Smooth muscle cell (in vitro differentiated cells): ENCODE data around the gene IPO4. TPM values are rescaled to one million over a fixed set of nuclear protein-coding genes. Genes with fewer than 3 reads are reported as not detected.

Source experiments
- DNase-seq: peaks from one replicate; lab custom pipeline; 2025; ENCODE audit not compliant: unreplicated experiment; lab: John Stamatoyannopoulos, UW
- H2AFZ ChIP-seq: fragments of 200-600 bp; sonication (generic); 2 replicates; pipeline ENCODE4 v1.6.0; 2016; ENCODE audit warnings: antibody characterized with exemption, low read depth, mild to moderate bottlenecking
- H3F3A ChIP-seq: fragments of 200-600 bp; sonication (generic); 2 replicates; pipeline ENCODE4 v1.6.0; 2017; ENCODE audit warnings: antibody characterized with exemption, low read depth
- H3K27ac ChIP-seq: fragments of 200-600 bp; sonication (generic); 2 replicates; pipeline ENCODE4 v1.5.1; 2016; ENCODE audit warnings: low read depth, mild to moderate bottlenecking
- H3K27me3 ChIP-seq: fragments of 200-600 bp; sonication (generic); 2 replicates; pipeline ENCODE4 v1.6.1; 2016; ENCODE audit warnings: low read depth, mild to moderate bottlenecking
- H3K36me3 ChIP-seq: fragments of 200-600 bp; sonication (generic); 2 replicates; pipeline ENCODE4 v1.5.1; 2016; ENCODE audit warnings: low read depth
- H3K4me1 ChIP-seq: fragments of 200-600 bp; sonication (generic); 2 replicates; pipeline ENCODE4 v1.5.1; 2016; ENCODE audit warnings: low read depth
- H3K4me2 ChIP-seq: fragments of 200-600 bp; sonication (generic); 2 replicates; pipeline ENCODE4 v1.6.0; 2016; ENCODE audit warnings: mild to moderate bottlenecking
- H3K4me3 ChIP-seq: fragments of 200-600 bp; sonication (generic); 2 replicates; pipeline ENCODE4 v1.5.1; 2016; ENCODE audit warnings: mild to moderate bottlenecking
- H3K79me2 ChIP-seq: fragments of 200-600 bp; sonication (generic); 2 replicates; pipeline ENCODE4 v1.6.0; 2016; ENCODE audit warnings: low read depth, mild to moderate bottlenecking
- H3K9ac ChIP-seq: fragments of 200-600 bp; sonication (generic); 2 replicates; pipeline ENCODE4 v1.6.0; 2016; ENCODE audit warnings: low read depth
- H3K9me3 ChIP-seq: fragments of 200-600 bp; sonication (generic); replicated peaks from 2 replicates; pipeline ENCODE4 v1.5.1; 2016; ENCODE audit warnings: low read depth
- H4K20me1 ChIP-seq: fragments of 200-600 bp; sonication (generic); 2 replicates; pipeline ENCODE4 v1.6.0; 2016; ENCODE audit warnings: low read depth
- WGBS: methylation state at CpG from one replicate; pipeline ENCODE4 v1.1.7; 2016; ENCODE audit warnings: low lambda C conversion rate; 5-methylcytosine and 5-hydroxymethylcytosine counted together
- polyA plus RNA-seq: library from polyadenylated mRNA; unstranded; fragments of >200 nt; fragmentation: Nextera tagmentation; extraction: Ambion mirVana; gene quantifications from 2 replicates; pipeline ENCODE4 v1.2.1, GENCODE V29; 2016
- total RNA-seq: library from RNA; depleted of rRNA; stranded (reverse); fragments of >200 nt; gene quantifications from 2 replicates; pipeline ENCODE4 v1.2.3, GENCODE V29; 2014
- TF ChIP-seq, protein P1 (sequence below): fragments of 200-600 bp; sonication (generic); IDR thresholded peaks from 2 replicates; pipeline ENCODE4 v1.5.1; 2017; ENCODE audit warnings: borderline replicate concordance, mild to moderate bottlenecking, antibody characterized with exemption; ENCODE audit not compliant: insufficient read depth, poor library complexity, severe bottlenecking

Gene IPO4
- total and polyA plus RNA-seq, 2 experiments from 2014 or later = 14.7 to 20.5 TPM

DNA sequence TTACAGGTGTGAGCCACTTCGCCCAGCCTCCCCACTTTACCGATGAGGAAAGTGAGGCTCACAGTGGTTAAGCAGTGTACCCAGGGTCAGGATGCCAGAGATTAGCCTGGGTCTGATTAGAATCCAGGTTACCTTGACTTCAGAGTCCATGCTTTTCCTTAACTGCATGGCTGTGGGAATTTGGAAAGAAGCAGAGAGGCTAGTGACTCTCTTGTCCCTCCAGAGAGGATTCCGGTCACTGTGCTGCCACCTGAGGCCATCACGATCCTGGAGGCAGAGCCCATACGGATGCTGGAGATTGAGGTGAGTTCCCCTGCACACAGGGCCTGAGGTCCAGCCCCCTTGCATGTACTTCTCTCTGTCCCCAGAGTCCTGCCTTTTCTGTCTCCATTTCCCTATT, 12.0 kb downstream of the IPO4 start:
- Histone ChIP-seq H3K36me3 (no peaks in the 10 kb centered on the region), H2AFZ (no peak overlapping the region), H4K20me1 (no peaks in the 10 kb centered on the region), H3K27ac (no peak overlapping the region), H3K79me2 (no peaks in the 10 kb centered on the region), H3K4me3 (no peak overlapping the region), H3K9ac (no peak overlapping the region), H3K27me3 (no peaks in the 10 kb centered on the region), H3K4me1 (peaks cover 6% of the 10 kb centered on the region), H3F3A (no peaks in the 10 kb centered on the region), H3K4me2 (no peak overlapping the region), H3K9me3 (no peaks in the 10 kb centered on the region)
- DNase-seq = no peak
- 99% methylated on average over 5 of the region's 5 CpGs for WGBS
- TF ChIP-seq, protein P1, sequence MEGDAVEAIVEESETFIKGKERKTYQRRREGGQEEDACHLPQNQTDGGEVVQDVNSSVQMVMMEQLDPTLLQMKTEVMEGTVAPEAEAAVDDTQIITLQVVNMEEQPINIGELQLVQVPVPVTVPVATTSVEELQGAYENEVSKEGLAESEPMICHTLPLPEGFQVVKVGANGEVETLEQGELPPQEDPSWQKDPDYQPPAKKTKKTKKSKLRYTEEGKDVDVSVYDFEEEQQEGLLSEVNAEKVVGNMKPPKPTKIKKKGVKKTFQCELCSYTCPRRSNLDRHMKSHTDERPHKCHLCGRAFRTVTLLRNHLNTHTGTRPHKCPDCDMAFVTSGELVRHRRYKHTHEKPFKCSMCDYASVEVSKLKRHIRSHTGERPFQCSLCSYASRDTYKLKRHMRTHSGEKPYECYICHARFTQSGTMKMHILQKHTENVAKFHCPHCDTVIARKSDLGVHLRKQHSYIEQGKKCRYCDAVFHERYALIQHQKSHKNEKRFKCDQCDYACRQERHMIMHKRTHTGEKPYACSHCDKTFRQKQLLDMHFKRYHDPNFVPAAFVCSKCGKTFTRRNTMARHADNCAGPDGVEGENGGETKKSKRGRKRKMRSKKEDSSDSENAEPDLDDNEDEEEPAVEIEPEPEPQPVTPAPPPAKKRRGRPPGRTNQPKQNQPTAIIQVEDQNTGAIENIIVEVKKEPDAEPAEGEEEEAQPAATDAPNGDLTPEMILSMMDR = no peak

DNA sequence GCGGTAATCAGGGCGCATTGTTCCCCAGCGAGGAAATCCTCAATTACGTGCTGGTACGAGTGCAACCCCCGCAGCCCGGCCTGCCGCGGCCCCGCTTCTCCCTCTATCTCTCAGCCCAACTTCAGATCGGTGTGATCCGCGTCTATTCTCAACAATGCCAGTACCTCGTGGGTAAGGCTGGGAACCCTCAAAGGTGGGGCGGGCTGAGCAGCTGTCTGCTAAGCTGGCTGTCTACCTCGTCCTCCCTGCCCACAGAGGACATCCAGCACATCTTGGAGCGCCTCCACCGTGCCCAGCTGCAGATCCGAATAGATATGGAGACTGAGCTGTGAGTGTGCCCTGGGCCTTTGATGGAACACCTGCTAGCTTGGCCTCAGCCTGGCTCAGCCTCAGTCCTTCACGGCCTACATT, 15.7 kb downstream of the IPO4 start:
- Histone ChIP-seq H4K20me1 (no peaks in the 10 kb centered on the region), H2AFZ (no peak overlapping the region), H3K79me2 (no peaks in the 10 kb centered on the region), H3K4me3 (peak overlapping the region; percentile 42), H3K9me3 (no peaks in the 10 kb centered on the region), H3K9ac (no peak overlapping the region), H3K4me2 (peak overlapping the region; percentile 86), H3K4me1 (peaks cover 10% of the 10 kb centered on the region), H3K27me3 (no peaks in the 10 kb centered on the region), H3F3A (no peaks in the 10 kb centered on the region), H3K36me3 (no peaks in the 10 kb centered on the region), H3K27ac (no peak overlapping the region)
- DNase-seq = no peak
- TF ChIP-seq, protein P1 = no peak
- WGBS = 79% methylated on average over 20 of the region's 20 CpGs

DNA sequence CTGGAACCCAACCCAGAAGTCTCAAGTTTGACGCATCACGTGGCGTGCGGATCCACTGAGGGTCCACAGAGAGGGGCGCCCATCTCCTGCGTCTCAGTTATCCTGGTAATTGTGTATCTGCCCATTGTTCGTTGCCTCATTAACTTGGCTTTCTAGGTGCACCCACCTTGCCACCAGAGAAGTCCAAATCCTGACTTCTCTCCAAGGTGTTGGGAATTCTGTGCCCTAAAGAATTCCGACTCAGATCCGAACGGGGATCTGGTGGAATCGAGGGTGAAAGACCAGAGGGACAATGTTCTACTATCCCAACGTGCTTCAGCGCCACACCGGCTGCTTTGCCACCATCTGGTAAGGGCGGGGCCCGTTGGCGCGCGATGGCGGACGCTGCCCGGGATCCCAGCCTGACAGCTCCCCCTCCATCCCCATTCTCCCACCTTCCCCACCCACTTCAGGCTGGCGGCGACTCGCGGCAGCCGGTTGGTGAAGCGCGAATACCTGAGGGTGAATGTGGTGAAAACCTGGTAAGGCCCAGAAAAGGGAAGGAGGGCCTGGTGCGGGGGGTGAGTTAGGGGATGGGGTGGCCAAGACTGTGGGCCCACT, 16.3 kb downstream of the IPO4 start:
- no peaks in the 10 kb centered on the region for H3K79me2 ChIP-seq
- TF ChIP-seq, protein P1 = no peak
- no peaks in the 10 kb centered on the region for H4K20me1 ChIP-seq
- H3K4me2 ChIP-seq = peak overlapping the region; percentile 86
- H3K27me3 ChIP-seq = no peaks in the 10 kb centered on the region
- DNase-seq = no peak
- no peaks in the 10 kb centered on the region for H3K9me3 ChIP-seq
- peak overlapping the region; percentile 42 for H3K4me3 ChIP-seq
- H3K27ac ChIP-seq = no peak overlapping the region
- H2AFZ ChIP-seq = no peak overlapping the region
- no peaks in the 10 kb centered on the region for H3K36me3 ChIP-seq
- no peaks in the 10 kb centered on the region for H3F3A ChIP-seq
- H3K4me1 ChIP-seq = peaks cover 10% of the 10 kb centered on the region
- WGBS = 30% methylated on average over 27 of the region's 30 CpGs
- H3K9ac ChIP-seq = no peak overlapping the region
